ENCODE measurements around the gene SLC43A1. TPM values are rescaled to one million over a fixed set of nuclear protein-coding genes. Genes with fewer than 3 reads are reported as not detected.

SLC43A1 gene
- total RNA-seq, 4 donors from 2014 or later, result 13.1 to 48.4 (median 22.5) TPM

GRCh38 chr11:57480409-57481137 is 34.9 kb downstream of the SLC43A1 start:
- H3K27ac ChIP-seq, result no peak overlapping the region
- intact Hi-C loops (cut with DNase I; ENCODE audit: low total_unique reads), result no loop called here
- peak in 1 of 2 donors; percentile 63 for DNase-seq

GRCh38 chr11:57479911-57480310 is 35.6 kb downstream of the SLC43A1 start:
- TF ChIP-seq CTCF (IDR thresholded peaks at IDR 0.05), result no peak
- no peak for TF ChIP-seq POLR2A (IDR thresholded peaks at IDR 0.05)

More at GRCh38 chr11:57480409-57481137, 34.9 kb downstream of the SLC43A1 start:
- Histone ChIP-seq H3K36me3 (no peaks in the 10 kb centered on the region), H3K9me3 (no peaks in the 10 kb centered on the region), H3K4me3 (no peak overlapping the region), H3K4me1 (peaks cover 0 to 12% of the 10 kb centered on the region in 2 donors), H3K27me3 (no peaks in the 10 kb centered on the region)
- TF ChIP-seq POLR2A (IDR thresholded peaks at IDR 0.05) (no peak), CTCF (IDR thresholded peaks at IDR 0.05) (peak in 3 of 4 experiments; percentile 59 to 68 (median 60))

GRCh38 chr11:57479021-57479663 is 36.4 kb downstream of the SLC43A1 start:
- intact Hi-C loops (cut with DNase I; ENCODE audit: low total_unique reads), result no loop called here
- peaks cover 0 to 12% of the 10 kb centered on the region in 2 donors for H3K4me1 ChIP-seq
- H3K4me3 ChIP-seq, result no peak overlapping the region
- H3K27me3 ChIP-seq, result no peaks in the 10 kb centered on the region
- H3K9me3 ChIP-seq, result no peaks in the 10 kb centered on the region
- no peaks in the 10 kb centered on the region for H3K36me3 ChIP-seq
- TF ChIP-seq POLR2A (IDR thresholded peaks at IDR 0.05), result no peak
- no peak overlapping the region for H3K27ac ChIP-seq
- no peak for DNase-seq

More at GRCh38 chr11:57479911-57480310, 35.6 kb downstream of the SLC43A1 start:
- Histone ChIP-seq H3K4me3 (no peak overlapping the region), H3K27ac (no peak overlapping the region), H3K36me3 (no peaks in the 10 kb centered on the region), H3K4me1 (peaks cover 0 to 12% of the 10 kb centered on the region in 2 donors), H3K9me3 (no peaks in the 10 kb centered on the region), H3K27me3 (no peaks in the 10 kb centered on the region)
- DNase-seq, result no peak
- intact Hi-C loops (cut with DNase I; ENCODE audit: low total_unique reads), result no loop called here

- Histone ChIP-seq H3K36me3 (no peaks in the 10 kb centered on the region), H3K9me3 (no peaks in the 10 kb centered on the region), H3K27ac (no peak overlapping the region), H3K4me3 (no peak overlapping the region), H3K27me3 (no peaks in the 10 kb centered on the region), H3K4me1 (peaks cover 0 to 5% of the 10 kb centered on the region in 2 donors)
- DNase-seq, result no peak
- TF ChIP-seq POLR2A (IDR thresholded peaks at IDR 0.05) (no peak), CTCF (IDR thresholded peaks at IDR 0.05) (no peak)
- intact Hi-C loops (cut with DNase I; ENCODE audit: low total_unique reads), result no loop called here
Observed at GRCh38 chr11:57477507-57478189, 37.9 kb downstream of the SLC43A1 start.

- Histone ChIP-seq H3K27ac (no peak overlapping the region), H3K4me1 (peaks cover 0 to 5% of the 10 kb centered on the region in 2 donors), H3K27me3 (no peaks in the 10 kb centered on the region), H3K36me3 (no peaks in the 10 kb centered on the region), H3K9me3 (no peaks in the 10 kb centered on the region), H3K4me3 (peak overlapping the region; percentile 12 to 43)
- no peak for DNase-seq
- intact Hi-C loops (cut with DNase I; ENCODE audit: low total_unique reads), result no loop called here
- TF ChIP-seq CTCF (IDR thresholded peaks at IDR 0.05) (peak in 2 of 4 experiments; percentile 29 to 37), POLR2A (IDR thresholded peaks at IDR 0.05) (no peak)
Observed at GRCh38 chr11:57476757-57477506, 38.6 kb downstream of the SLC43A1 start.
